NOMO-1 (cell line): Measurements from ENCODE around the gene SMURF1.
"Not testable (repeated sequence)": the region's sequence is repeated elsewhere in the genome, so short reads cannot be mapped to it uniquely, and the experiment has no call there.

ENCODE experiments used
- DNase-seq, 2 experiments: peaks; one replicate each; lab custom pipeline; 2025; ENCODE audit not compliant: unreplicated experiment in 2 of 2; lab: John Stamatoyannopoulos, UW

Gene SMURF1

DNA sequence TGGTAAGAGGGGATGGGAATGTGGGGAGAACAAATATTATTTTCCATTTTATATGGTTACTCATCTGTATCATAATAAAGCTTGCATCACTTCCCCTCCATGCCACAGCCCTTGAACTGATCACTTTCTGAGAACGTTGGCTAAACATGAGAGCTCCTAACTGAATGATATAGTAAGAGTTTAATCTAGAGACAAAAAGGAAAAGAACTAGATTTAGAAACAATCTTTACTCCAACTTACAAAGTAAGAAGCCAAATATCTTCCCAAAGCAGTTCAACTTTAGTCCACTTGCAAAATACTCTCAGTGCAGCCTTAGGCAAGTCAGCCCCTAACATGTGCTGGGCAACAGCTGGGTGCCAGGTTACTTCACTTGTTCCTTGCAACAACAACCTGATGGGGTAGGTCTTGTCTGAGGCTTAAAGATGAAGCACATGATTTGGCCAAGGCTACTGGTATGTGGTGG lies 20.3 kb downstream of the SMURF1 start:
- peak; percentile 53 to 81 for DNase-seq

DNA sequence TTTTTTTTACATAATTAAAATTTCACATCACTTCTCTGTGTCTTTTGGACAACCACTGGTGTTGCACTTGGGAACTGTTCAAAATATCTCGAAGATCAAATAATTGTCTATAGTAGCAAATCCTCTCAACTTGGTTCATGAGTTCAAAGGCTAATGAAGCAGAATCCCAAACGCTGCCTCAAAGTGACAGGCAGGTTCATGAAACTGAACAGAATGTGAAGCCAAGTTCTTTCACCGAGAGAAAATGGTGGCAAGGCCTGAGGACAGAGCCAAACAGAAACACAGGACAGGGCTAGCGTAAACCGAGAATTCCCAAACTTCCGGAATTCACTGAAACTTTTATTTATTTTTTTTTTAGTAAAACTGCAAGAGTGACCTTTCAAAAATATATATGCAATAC lies 21.1 kb downstream of the SMURF1 start:
- DNase-seq: no peak

DNA sequence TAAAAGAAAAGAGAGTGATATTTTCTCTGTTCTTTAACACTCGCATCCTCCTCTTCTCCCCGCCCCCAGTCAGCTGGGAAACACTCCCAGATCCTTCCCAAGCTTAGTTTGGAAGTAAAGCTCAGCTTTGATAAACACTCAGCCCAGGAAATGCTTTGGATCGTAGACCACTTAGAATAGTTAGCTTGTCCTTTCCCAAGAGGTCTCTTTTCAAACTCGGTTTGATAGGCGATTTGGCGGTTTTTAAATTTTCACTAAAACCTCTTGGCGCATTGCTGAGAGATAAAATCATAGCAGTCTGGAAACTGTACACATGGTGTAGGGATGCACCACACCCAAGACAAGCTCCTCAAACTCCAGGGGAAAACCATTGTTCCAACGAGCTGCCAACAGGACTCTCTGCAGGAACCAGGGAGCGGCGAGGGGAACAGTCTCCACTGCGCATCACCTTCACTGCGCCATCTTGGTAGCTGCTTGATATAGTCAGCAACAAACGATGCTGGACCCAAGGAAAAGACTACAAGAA lies 22.3 kb downstream of the SMURF1 start:
- no peak for DNase-seq

DNA sequence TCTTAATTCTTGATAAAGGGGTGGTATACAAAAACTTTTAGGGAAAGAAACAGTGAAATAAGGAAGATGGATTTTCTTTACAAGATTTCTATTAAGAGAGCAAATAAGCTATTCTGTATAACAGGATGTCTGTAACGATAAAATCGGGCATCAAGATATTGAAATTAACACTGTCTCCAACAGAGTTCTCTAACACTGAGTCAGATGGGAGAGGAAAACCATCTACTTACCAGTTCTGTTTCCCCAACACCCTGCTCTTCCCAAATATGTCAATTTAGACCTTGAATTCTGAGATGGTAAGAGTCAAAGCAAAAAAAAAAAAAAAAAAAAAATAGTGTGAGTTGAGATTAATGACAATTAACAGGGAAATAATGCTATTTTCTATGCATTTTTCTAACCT lies 23.0 kb downstream of the SMURF1 start:
- no peak for DNase-seq

DNA sequence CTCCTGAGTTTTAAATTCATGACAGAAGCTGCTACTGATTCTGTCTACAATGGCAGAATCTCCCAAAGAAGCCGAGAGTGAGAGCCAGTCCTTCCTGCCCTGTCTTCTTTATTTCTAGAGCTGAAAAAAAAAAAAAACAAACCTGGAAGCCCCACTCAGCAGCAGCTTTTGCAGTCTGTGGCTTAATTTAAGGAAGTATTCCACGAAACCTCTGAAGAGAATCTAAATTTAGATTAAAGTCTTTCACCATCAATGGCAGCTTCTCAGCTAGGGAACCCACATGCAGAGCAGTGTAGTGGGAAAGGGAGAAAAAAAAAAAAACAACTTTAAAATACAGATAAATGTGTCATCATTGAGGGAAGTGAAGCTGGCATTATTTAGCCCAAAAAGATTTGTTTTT lies 23.4 kb downstream of the SMURF1 start:
- peak; percentile 84 to 98 for DNase-seq

DNA sequence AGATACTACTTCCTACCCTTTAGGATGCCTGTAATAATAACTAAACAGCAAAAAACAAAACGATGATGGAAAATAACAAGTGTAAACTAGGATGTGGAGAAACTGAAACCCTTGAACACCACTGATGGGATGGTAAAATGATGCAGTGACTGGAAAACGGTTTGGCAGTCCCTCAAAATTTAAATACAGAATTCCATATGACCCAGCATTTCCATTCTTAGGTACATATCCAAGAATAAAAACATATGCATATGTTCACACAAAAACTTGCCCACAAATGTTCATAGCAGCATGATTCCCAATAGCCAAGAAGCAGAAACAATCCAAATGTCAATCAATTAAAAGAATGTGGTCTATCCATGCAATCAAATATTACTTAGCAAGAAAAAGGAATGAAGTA lies 25.8 kb downstream of the SMURF1 start:
- DNase-seq: no peak

DNA sequence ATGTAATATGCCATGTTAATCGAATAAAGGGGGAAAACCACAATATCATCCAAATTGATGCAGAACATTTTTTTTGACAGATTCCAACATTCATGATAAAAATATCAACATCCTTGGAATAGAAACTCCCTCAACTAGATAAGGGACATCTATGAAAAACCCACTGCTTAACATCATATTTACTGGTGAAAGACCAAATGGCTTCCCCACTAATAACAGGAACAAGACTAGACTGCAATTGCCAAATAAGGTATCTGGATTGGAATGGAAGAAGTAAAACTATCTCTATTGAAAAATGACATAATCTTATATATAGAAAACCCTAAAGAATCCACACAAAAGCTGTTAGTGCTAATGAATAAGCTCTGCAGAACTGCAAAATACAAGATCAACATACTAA lies 27.8 kb downstream of the SMURF1 start:
- DNase-seq: peak in 1 of 2 experiments; percentile 41

DNA sequence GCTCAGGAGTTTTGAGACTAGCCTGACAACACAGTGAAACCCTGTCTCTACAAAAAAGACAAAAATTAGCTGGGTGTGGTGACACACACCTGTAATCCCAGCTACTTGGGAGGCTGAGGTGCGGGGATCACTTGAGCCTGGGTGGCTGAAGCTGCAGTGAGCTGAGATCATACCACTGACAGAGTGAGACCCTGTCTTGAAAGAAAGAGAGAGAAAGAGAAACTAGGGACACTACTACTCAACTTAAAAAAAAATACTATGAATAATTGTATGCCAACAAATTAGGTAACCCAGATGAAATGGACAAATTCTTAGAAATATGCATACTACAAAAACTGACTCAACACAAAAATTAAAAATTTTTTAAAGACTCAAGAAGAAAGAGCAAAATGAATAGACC lies 28.5 kb downstream of the SMURF1 start:
- no peak for DNase-seq

DNA sequence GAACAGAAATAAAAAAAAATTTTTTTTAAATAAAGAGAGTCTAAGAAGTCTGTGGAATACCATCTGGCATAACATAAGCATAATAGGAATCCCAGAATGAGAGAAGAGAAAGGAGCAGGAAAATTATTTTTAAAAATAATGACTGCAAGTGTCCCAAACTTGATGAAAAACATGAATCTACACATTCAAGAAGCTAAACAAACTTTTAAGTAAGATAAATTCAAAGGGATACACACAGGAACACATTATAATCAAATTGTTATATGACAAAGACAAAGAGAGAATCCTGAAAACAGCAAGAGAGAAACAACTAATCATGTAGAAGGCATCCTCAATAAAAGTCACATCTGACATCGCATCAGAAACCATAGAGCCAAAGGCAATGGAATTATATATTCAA lies 30.9 kb downstream of the SMURF1 start:
- no peak for DNase-seq

DNA sequence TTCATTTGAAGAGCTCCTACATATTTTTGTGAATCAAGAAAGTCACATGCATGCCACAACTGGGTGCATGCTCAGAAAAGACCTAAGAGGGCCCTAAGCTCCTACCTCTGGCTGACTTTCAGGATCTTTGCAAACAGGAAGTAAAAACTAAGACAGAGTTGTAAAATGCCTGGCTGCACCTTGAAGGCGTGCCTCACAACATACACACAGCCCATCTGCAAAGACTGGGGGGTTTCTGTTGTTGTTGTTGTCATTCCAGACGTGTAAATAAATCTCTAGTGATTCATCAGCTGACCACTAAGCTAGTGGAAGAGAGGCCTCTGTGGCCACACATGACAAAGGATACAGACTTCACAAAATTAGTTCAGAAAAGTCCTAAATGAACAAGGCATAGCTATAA lies 31.8 kb downstream of the SMURF1 start:
- peak; percentile 16 to 57 for DNase-seq

DNA sequence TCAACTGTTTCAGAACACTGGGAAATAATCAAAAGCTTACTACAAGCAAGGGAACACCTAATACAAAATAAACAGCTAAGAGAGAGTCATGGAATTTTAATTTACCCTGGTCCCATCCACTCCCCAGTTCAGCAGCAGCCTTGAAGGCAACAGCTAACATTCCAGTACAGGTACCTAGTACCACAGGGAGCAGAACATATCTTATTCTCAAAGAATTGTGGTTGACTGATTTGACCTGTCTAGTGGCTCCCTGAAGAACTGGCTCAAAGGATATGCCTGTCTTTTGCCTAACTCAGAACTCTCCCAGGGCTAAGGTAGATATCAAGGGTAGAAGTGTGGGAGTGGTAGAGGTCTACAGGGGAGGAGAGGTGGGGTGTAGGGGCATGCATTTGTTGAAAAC lies 32.3 kb downstream of the SMURF1 start:
- DNase-seq: no peak

DNA sequence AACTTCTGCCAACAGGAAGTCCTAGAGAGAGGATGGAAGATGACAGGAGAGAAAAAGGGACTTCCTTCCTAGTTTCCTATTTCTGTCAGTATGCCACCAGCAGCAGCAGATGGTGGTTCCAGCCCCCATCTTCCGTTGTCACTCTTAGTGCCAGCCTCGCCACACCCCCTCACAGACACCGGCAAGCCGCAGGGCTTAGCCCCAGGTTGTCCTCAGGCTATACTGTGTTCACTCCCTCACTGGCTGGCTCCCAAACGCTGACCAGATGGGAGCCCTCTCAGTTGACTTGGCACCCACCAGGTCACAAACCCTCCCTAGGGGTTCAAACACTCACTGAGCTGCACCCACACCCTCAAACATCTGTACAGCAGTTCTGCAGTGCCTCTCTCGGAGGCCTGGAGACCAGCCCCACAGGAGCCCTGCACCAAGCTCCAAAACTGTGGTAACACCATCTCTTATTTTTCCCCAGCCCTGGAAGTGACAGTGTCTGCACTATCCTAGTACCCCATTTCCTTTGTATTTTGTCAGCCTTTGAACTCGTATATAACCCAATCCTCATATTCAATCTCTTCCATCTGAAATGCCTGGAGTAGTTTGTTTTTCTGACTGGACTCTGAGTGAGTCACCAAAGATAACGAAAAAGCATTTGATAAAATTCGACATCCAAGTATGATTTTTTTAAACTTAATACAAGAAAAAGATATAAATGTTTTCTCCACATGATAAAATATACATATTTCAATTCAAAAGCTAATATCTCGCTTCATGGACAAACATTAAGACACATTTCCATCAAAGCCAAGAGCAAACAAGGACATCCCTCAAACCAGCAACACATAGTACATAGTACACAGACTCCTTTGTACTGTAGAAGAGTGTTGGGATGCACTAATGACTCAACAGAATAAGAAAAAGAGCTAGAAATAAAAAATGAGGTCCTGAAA lies 34.5 kb downstream of the SMURF1 start:
- peak in 1 of 2 experiments; percentile 23 for DNase-seq

DNA sequence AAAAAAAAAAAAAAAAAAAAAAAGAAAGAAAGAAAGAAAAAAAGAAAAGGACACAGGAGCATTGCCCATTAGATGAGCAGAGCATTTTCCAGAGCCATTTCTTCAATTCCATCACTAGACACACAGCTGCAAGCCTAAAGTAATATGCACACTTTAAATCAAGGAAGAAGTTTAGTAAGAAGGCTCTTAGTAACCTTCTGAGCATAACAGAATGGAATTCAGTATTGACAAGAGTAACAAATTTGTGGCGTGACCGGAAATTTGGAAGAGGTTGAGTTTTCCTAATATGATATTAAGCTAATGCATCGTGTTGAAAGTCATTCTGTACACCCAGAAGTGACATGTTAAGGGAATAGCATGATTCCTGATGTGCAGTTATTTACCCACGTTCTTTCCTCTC lies 35.3 kb downstream of the SMURF1 start:
- no peak for DNase-seq

DNA sequence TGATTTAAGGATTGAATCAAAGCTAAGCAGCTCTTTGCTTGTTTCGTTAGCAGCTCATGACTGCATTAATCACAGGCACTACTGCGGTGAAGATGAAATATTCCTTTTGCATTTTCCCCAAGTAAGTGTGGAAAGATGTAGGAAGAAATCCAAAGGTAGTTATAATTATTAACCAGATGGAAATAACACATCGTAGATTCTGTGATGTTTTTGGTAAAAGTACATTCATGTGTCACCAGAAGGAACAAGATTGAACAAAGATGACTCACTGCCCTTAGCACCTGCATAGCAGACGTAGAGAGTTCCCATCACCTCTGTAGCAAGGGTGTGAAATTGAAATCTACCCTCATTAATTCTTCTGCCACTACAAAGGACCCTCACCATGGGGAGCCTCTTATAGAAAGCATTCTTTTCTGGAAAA lies 37.1 kb downstream of the SMURF1 start:
- DNase-seq: no peak

DNA sequence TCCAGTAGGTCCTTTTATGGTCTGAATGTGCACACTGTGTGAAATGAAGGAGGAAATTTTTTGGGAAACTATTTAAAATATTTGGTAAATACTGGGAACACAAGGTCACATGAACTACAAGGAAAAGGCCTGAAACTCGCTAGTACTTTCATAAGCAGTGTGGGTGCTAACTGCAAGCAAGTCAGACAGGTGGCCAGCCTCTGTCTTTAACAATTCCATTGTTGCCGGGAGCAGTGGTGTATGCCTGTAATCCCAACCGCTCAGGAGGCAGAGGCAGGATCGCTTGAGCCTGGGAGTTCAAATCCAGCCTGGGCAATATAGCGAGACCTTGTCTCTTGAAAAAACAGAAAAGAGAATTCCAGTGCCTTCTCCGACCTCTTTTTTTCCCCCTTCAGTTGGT lies 37.5 kb downstream of the SMURF1 start:
- no peak for DNase-seq

DNA sequence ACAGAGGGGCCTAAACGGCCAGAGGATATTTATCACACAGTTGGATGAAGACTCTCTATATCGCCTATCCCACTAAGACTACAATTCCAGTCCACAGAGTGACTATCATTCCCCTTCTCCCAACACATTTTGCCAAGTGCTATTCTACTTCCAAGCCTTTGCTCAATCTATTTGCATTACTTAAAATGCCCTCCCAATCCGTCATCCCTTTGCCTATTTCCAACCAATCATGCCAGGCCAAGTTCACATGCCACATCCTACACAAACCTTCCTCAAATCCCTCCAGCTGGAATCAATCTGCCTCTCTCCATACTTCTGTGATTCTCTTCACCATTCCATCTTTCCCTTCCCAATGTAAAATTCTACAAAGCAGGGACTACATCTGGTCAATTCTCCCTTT lies 38.2 kb downstream of the SMURF1 start:
- no peak for DNase-seq

DNA sequence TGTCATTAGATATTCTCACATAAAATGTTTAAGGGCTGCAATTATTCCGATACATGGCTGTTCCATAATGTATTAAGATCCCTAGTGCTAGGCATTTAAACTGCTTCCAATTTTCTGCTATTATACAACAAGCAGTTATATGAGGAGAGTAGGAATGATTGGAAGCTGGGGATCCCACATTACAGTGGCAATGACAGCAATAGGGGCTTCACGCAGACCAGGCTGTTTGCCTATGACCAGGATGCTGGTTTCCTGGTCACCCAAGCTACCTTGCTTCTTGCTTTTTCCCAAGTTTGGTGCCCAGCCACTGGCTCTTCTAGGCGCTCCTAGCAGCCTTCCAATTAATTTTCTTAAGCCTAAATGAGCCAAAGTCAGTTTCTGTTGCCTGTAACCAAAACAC lies 39.3 kb downstream of the SMURF1 start:
- no peak for DNase-seq

DNA sequence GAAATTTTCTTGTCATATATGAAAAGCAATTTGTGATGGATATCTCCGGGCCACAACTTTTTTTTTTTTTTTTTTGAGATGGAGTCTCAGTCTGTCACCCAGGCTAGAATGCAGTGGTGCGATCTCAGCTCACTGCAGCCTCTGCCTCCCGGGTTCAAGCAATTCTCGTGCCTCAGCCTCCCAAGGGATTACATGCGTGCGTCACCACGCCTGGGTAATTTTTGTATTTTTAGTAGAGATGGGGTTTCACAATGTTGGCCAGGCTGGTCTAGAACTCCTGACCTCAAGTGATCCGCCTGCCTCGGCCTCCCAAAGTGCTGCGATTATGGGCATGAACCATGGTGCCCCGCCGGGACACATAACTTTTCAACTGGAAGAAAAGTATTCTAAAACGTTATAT lies 40.1 kb downstream of the SMURF1 start:
- not testable (repeated sequence) for DNase-seq

DNA sequence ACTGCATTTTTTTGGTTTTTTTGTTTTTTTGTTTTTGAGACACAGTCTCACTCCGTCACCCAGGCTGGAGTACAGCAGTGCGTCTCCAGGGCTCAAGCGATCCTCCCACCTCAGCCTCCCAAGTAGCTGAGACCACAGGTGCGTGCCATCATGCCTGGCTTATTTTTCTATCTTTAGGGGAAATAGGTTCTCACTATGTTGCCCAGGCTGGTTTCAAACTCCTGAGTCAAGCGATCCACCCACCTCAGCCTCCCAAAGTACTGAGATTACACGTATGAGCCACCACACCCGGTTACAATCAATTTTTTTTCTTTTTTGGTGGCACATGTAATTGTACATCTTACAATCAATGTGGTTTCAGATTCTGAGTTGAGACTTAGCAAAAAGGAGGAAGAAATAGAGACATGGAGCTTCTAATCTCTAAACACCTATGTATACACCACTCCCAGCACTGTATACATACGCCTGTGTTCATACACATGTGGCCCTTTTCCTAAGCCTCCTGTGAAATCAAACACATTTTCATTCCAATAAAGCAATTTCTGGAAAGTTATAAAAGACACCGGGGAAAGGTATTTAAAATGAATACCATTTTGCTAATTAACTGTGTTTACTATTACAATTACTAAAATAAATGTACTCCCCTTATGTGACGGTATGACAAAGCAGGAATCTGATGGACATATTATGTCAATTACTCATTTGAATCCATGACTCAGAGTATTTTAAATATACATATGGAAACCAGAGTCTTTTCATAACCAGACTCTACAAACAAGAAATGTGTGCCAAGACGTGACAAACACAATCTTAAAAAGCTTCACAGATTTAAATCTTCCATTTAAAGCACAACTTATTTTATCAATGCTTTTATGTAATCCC lies 40.9 kb downstream of the SMURF1 start:
- no peak for DNase-seq

DNA sequence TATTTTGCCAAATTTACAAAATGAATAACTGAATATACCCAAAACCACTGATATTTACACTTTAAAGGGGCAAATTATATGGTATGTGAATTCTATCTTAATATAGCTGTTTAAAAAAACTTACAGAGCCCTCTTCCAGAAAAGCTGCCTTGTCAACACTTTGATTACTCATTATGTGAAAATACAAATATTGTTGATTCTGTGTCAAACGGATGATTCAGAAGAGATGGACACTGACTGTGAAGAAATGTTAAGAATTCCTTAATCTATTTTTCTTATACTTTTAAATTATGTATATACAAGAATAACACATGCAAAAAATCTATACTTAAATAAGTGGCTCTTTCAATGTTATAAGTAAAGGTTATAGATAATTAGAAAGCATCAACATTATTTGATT lies 41.5 kb downstream of the SMURF1 start:
- no peak for DNase-seq

DNA sequence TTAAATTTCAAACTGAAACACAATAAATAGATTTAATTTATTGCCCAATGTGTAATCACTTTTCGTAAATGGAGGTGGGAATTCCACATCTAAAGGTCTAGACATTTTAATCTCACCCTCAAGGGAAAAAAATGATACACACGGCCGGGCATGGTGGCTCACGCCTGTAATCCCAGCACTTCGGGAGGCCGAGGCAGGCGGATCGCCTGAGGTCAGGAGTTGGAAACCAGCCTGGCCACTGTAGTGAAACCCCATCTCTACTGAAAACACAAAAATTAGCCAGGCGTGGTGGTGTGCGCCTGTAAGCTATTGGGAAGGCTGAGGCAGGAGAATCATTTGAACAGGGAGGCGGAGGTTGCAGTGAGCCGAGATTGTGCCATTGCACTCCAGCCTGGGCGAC lies 42.4 kb downstream of the SMURF1 start:
- not testable (repeated sequence) for DNase-seq
